Adrenal gland (tissue), 12 donors: ENCODE measurements around the gene GMPS. TPM values are rescaled to one million over a fixed set of nuclear protein-coding genes. Genes with fewer than 3 reads are reported as not detected.

Experiments
- DNase-seq, 7 donors: peaks; one replicate each; pipeline ENCODE4 v3.0.0-alpha.2; 2019 to 2020
- H3K27ac ChIP-seq, 5 donors: fragments of 200-600 bp; sonication (generic) in 4 of 5; 1 replicate in 3 of 5; 2 replicates in 2 of 5; pipeline versions ENCODE4 v1.5.1 to v1.8.0; 2016 to 2020; ENCODE audit warnings: mild to moderate bottlenecking in 1 of 5
- H3K27me3 ChIP-seq: fragments of 200-600 bp; 2 replicates; pipeline ENCODE4 v1.8.0; 2021
- H3K36me3 ChIP-seq, 2 donors: fragments of 200-600 bp; replicated peaks in 1 of 2; 1 replicate in 1 of 2; 2 replicates in 1 of 2; pipeline versions ENCODE4 v1.5.1 to v1.8.0; 2018 to 2022
- H3K4me1 ChIP-seq, 2 donors: fragments of 200-600 bp; replicated peaks in 1 of 2; 1 replicate in 1 of 2; 2 replicates in 1 of 2; pipeline versions ENCODE4 v1.5.1 to v1.8.0; 2018 to 2021
- H3K4me3 ChIP-seq, 4 donors: fragments of 200-600 bp; sonication (generic) in 3 of 4; one replicate each; pipeline ENCODE4 v1.5.1; 2016 to 2018
- H3K9me3 ChIP-seq, 3 donors: fragments of 200-600 bp; sonication (generic) in 1 of 3; replicated peaks in 1 of 3; 1 replicate in 2 of 3; 2 replicates in 1 of 3; pipeline versions ENCODE4 v1.5.1 to v1.8.0; 2016 to 2021
- CTCF ChIP-seq, 6 experiments: fragments of 450-650 bp in 4 of 6; fragments of 200-600 bp in 2 of 6; sonication (generic) in 1 of 6; IDR thresholded peaks; 1 replicate in 5 of 6; 2 replicates in 1 of 6; pipeline versions ENCODE4 v1.5.1 to v1.8.0; 2016 to 2021; ENCODE audit warnings: antibody characterized with exemption in 6 of 6, mild to moderate bottlenecking in 2 of 6, moderate library complexity in 1 of 6
- POLR2A ChIP-seq, 2 donors: fragments of 450-650 bp; IDR thresholded peaks; one replicate each; pipeline ENCODE4 v1.6.1; 2017; ENCODE audit warnings: antibody characterized with exemption in 2 of 2, mild to moderate bottlenecking in 2 of 2, moderate library complexity in 1 of 2
- WGBS, 4 donors: extraction: QIAGEN DNeasy Blood & Tissue Kit in 2 of 4; methylation state at CpG; one replicate each; pipeline versions ENCODE4 v1.1.5 to v1.1.7; 2013 to 2017; 5-methylcytosine and 5-hydroxymethylcytosine counted together
- intact Hi-C, 2 donors: fragments of 100-400 bp; cut with DNase I; formaldehyde crosslinking; loops; one replicate each; pipeline versions ENCODE4 v1.14.1 to v1.15.0; 2022 to 2023
- polyA plus RNA-seq, 3 donors: library from polyadenylated mRNA; stranded (reverse); fragments of 200-250 nt in 2 of 3; fragments of 350-450 nt in 1 of 3; fragmentation: Illumina TruSeq in 1 of 3; extraction: RNeasy Lipid Tissue Mini Kit (QIAGEN cat#74804) in 1 of 3; gene quantifications; one replicate each; pipeline ENCODE4 v1.2.3, GENCODE V29; 2013 to 2014
- total RNA-seq, 9 donors: library from RNA; depleted of rRNA in 4 of 9; stranded (reverse); fragments of >200 nt in 4 of 9; fragments of 120-200 nt in 1 of 9; fragmentation: NEBNext Ultra II Directional in 1 of 9; extraction: Animal tissue kit (Norgen Biotek cat#: 25700) in 1 of 9; gene quantifications; one replicate each; pipeline versions ENCODE4 v1.1.0 to v1.2.4, GENCODE V29; 2013 to 2023
- donor health status: healthy with polysubstance abuse.
- donor health status: Bipolar disorder and iron deficiency.
- donor health status: DM: yes; HTN: yes; CAD: no.
- donor health status: DM: no; HTN: no; CAD: no.
- donor health status: DM: no; HTN: no; CAD: no.
- donor health status: DM: yes; HTN: yes; CAD: no.

GMPS gene
- total and polyA plus RNA-seq, 12 donors, result 11.5 to 63.5 (median 40.9) TPM

- H3K4me3 ChIP-seq, result no peak overlapping the region
- peaks cover 0 to 20% of the 10 kb centered on the region in 2 donors for H3K36me3 ChIP-seq
- 97 to 100% (median 98%) methylated on average over 5 of the region's 5 CpGs for WGBS, 4 donors
- intact Hi-C loops, result no loop called here
- no peak overlapping the region for H3K27ac ChIP-seq
- no peaks in the 10 kb centered on the region for H3K9me3 ChIP-seq
- no peaks in the 10 kb centered on the region for H3K27me3 ChIP-seq
- DNase-seq, result no peak
- H3K4me1 ChIP-seq, result peaks cover 0 to 12% of the 10 kb centered on the region in 2 donors
- TF ChIP-seq POLR2A (IDR thresholded peaks at IDR 0.05), result no peak
- TF ChIP-seq CTCF (IDR thresholded peaks at IDR 0.05), result no peak
These were observed 70.9 kb downstream of the GMPS start for GRCh38 chr3:155941354-155941753.

- Histone ChIP-seq H3K36me3 (no peaks in the 10 kb centered on the region), H3K9me3 (no peaks in the 10 kb centered on the region), H3K4me1 (peaks cover 0 to 12% of the 10 kb centered on the region in 2 donors), H3K4me3 (no peak overlapping the region), H3K27ac (no peak overlapping the region), H3K27me3 (no peaks in the 10 kb centered on the region)
- no peak for DNase-seq
- TF ChIP-seq CTCF (IDR thresholded peaks at IDR 0.05) (no peak), POLR2A (IDR thresholded peaks at IDR 0.05) (no peak)
- intact Hi-C loops, result no loop called here
- 38 to 44% (median 41%) methylated on average over 2 of the region's 2 CpGs for WGBS, 4 donors
These were observed 73.6 kb downstream of the GMPS start for GRCh38 chr3:155944081-155944480.

- intact Hi-C loops, result no loop called here
- Histone ChIP-seq H3K36me3 (no peaks in the 10 kb centered on the region), H3K27me3 (no peaks in the 10 kb centered on the region), H3K4me3 (no peak overlapping the region), H3K9me3 (no peaks in the 10 kb centered on the region), H3K4me1 (peaks cover 2 to 12% of the 10 kb centered on the region in 2 donors), H3K27ac (no peak overlapping the region)
- no peak for DNase-seq
- TF ChIP-seq CTCF (IDR thresholded peaks at IDR 0.05), result no peak
- no peak for TF ChIP-seq POLR2A (IDR thresholded peaks at IDR 0.05)
- WGBS, 4 donors, result 80 to 94% (median 87%) methylated on average over 2 of the region's 2 CpGs
These were observed 75.7 kb downstream of the GMPS start for GRCh38 chr3:155946178-155946577.

- WGBS, 4 donors, result 62 to 76% (median 70%) methylated on average over 4 of the region's 4 CpGs
- no peaks in the 10 kb centered on the region for H3K36me3 ChIP-seq
- intact Hi-C loops, result no loop called here
- H3K27me3 ChIP-seq, result no peaks in the 10 kb centered on the region
- peaks cover 7 to 11% of the 10 kb centered on the region in 2 donors for H3K4me1 ChIP-seq
- H3K9me3 ChIP-seq, result no peaks in the 10 kb centered on the region
- DNase-seq, result peak in 3 of 7 donors; percentile 28 to 42 (median 33)
- TF ChIP-seq CTCF (IDR thresholded peaks at IDR 0.05) (no peak), POLR2A (IDR thresholded peaks at IDR 0.05) (no peak)
- no peak overlapping the region for H3K27ac ChIP-seq
- H3K4me3 ChIP-seq, result no peak overlapping the region
These were observed 78.0 kb downstream of the GMPS start for GRCh38 chr3:155948476-155948875.
